Islet of Langerhans (tissue), 1 donor: ENCODE data around the gene NCOA4.
"Not testable (repeated sequence)": the region's sequence is repeated elsewhere in the genome, so short reads cannot be mapped to it uniquely, and the experiment has no call there.

Source experiments
- FAIRE-seq: peaks from one replicate; lab custom pipeline; 2011; peaks lifted over from hg19 to GRCh38; lab: Jason Lieb, UNC

The NCOA4 gene

DNA sequence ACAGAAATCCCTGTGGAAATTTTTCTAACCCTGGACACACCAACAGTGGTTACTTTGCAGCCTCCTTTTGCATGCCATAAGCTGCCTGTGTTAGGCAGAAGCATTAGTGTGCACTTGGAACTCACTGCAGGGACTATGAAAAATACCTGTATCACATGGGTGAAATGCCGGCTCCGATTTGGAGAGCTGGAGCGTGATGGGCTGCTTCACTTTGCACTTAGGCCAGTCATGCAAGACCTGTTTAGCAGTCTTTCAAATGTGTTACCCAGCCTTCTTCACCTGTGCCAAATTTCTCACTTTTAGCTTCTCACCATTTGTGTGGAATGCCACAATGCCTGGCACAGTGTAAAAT, 11.3 kb downstream of the NCOA4 start:
- no peak for FAIRE-seq

GRCh38 chr10:46018453-46019176, 11.8 kb downstream of the NCOA4 start:
- FAIRE-seq: no peak

DNA sequence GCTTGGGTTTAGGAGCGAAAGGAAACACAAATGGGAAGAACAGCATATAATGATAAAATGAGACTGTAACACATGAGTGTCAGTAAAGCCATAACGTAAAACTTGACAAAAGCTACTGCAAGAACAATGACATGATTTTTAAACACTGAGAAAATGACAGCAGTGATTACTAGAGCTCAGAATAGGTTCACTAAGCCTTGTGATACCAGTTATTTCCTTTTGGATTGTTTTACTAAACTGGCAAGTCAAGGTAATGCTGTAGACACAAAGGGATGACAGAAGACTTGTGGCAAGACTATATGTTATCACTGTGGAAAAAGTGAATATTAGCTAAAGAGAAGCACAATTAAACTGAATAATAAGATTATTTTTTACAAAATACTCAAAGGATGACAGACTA, 12.7 kb downstream of the NCOA4 start:
- no peak for FAIRE-seq

GRCh38 chr10:46016811-46017210, 13.6 kb downstream of the NCOA4 start:
- no peak for FAIRE-seq

DNA sequence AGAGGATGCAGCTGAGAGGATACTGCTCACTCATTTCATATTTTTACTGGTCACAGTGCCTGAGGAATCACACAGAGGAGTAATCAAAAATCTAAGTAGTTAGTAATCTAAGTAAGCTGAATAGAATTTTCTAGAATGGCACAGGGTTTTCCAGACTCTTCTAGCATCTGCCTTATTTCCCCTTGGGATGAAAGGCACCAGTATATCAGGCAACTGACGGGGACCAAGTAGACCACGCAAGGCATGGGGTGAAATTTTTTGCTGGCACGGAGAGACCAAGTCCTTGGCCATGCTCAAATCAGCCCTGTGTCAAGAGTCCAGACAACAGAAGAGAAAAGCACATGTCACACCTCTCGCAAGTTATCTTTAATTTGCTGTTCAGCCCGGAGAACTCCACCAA, 14.2 kb downstream of the NCOA4 start:
- FAIRE-seq: no peak

GRCh38 chr10:46014683-46015405, 15.6 kb downstream of the NCOA4 start:
- FAIRE-seq: no peak

DNA sequence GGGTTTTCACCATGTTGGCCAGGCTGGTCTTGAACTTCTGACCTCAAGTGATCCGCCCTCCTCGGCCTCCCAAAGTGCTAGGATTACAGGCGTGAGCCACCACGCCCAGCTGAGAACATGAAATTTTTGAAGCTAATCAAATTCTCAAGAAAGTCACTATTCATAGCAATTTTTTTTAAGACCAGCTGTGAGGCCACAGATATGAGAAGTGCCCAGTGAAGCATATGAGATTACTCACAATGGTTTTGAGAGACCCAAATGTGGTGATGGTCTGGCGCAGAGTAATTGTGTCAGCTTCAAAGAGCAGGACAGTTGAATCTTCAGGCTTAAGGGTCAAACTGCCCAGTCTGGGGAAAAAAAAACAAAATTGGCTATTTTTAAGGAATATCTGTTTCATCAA, 16.2 kb downstream of the NCOA4 start:
- no peak for FAIRE-seq

GRCh38 chr10:46012746-46013145, 17.7 kb downstream of the NCOA4 start:
- no peak for FAIRE-seq

DNA sequence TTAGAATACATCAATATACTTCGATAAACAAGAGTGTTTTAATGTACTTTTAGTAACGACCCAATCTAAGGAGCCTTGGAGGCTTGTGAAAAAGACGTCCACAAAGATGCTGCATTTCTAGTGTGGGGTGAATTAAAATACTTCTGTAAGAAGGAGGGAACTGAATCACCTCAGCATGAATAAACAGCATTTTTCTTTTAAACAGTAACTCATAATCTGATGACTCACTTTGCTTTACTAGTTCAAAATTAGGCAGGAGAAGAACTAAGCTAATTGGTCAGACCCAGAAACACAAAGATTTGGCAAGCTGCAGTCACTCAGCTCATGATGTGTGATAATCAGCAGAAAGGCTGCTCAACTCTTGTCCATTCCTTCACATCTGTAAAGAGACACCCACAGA, 24.2 kb downstream of the NCOA4 start:
- FAIRE-seq: no peak

GRCh38 chr10:46005383-46005782, 25.0 kb downstream of the NCOA4 start:
- FAIRE-seq: no peak

DNA sequence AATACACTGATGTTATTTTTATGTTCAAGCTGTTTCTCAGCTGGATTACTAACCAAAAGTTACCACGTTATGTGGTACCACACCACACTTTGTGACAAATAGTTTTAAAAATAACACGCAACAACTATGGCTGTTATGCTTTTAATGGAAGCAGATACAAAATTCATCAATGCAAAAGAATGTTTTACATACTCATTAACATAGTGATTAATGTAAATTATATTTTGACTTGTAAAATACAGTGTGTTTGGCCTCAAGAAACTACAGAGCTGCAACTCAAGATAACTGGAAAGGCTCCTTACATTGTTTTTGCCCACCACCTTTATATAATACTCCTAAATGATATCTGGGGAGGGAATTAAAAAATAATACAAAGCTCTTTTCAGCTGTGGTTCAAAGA, 25.5 kb downstream of the NCOA4 start:
- no peak for FAIRE-seq

DNA sequence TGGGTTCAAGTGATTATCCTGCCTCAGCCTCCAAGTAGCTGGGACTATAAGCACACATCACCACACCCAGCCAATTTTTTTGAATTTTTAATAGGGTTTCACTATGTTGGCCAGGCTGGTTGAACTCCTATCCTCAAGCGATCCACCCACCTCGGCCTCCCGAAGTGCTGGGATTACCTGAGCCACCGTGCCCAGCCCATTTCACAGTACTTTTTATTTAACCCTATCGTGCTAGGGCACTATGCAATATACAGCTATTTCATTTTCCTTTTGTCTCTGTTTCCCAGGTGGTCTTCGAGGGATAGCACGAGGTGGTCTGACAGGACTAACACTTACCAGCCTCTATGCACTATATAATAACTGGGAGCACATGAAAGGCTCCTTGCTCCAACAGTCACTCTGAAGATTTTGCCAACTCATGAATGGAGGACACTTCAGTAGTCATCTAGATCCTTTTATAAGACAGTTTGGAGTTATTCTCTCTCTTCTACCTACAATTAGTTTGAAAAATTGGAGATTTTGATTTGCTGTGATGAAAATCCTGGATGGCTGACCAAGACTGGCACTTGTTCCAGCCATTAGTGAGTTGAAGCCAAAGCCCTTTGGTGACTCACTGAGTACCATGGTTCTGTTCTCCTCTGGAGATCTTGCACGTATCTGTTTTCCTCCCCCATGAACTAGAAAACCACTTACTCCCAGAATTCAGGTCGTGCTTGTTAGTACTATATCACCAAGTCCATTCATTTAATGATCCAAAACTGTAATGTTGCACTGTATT, 27.3 kb downstream of the NCOA4 start:
- FAIRE-seq: no peak

DNA sequence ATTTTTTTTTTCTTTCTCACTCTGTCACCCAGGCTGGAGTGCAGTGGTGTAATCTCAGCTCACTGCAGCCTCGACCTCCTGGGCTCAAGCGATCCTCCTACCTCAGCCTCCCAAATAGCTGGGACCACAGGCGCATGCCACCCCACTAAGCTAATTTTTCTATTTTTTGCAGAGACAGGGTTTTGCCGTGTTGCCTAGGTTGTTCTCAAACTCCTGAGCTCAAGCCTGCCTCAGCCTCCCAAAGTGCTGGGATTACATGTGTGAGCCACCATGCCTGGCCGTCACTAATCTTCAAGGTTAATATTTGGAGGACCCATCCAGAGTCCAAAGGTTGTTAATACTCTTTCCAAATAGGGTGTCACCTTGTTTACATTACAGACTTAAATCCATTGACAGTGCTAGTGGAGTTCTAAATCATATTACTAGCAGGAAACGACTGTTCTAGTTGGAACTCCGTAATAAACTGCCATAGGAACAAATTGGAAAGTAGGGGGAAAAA, 28.2 kb downstream of the NCOA4 start:
- FAIRE-seq: not testable (repeated sequence)

- no peak for FAIRE-seq
These were observed 29.2 kb downstream of the NCOA4 start for GRCh38 chr10:46001187-46001756.

- no peak for FAIRE-seq
These were observed 29.9 kb downstream of the NCOA4 start for GRCh38 chr10:46000538-46000937.

DNA sequence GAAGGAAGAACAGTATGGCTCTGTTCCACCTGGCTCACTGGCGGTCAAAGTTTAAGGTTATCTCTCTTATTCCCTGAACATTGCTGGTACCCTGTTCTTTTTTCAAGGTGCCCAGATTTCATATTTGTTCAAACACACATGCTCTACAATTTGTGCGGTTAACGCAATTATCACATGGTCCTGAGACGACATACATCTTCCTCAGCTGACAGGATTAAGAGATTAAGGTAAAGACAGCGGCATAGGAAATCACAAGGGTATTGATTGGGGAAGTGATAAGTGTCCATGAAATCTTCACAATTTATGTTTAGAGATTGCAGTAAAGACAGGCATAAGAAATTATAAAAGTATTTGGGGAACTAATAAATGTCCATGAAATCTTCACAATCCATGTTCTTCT, 30.5 kb downstream of the NCOA4 start:
- FAIRE-seq: not testable (repeated sequence)

GRCh38 chr10:45997994-45998763, 32.2 kb downstream of the NCOA4 start:
- no peak for FAIRE-seq

- FAIRE-seq: no peak
These were observed 32.9 kb downstream of the NCOA4 start for GRCh38 chr10:45997557-45997956.

GRCh38 chr10:45985590-45985989, 44.8 kb downstream of the NCOA4 start:
- not testable (repeated sequence) for FAIRE-seq

DNA sequence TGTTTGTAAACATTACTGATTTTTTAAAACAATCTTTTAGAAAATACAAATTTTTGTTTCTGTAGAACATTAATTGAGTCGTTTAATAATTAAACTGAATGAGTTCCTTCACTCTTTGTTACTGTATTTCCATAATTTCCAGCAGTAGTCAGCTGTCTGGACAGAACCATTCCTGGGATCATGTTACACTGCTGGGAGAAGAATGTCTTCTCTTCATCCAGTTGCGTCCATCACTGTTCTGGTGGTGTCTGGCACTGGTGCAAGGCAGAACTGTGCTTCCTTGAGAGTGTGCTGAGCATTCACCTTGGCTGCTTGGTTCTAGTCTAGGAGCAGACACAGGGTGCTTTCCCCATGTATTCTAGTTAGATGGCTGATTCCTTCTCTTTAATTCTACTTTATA, 46.0 kb downstream of the NCOA4 start:
- not testable (repeated sequence) for FAIRE-seq

DNA sequence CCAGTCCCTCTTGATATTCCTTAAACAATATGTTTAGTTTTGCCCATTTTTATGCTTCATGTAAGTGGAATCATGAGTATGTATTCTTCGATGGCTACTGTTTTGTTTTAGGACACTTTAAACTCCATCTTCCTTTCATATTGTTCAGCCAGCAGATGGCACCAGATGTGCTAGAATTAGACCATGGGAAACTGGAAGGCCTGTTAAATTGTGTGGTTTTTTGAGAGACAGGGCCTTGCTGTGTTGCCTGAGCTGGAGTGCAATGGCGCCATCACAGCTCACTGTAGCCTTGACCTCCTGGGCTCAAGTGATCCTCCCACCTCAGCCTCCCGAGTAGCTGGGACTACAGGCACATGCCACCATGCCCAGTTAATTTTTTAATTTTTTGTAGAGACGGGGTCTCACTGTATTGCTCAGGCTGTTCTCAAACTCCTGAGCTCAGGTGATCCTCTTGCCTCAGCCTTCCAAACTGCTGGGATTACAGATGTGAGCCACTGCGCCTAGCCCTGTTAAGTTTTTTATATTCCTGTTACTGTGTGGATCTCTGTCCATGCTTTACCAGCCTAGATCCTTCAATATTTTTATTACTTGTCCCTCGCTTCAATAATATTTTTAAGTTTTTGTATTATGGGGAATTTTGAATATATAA, 46.8 kb downstream of the NCOA4 start:
- not testable (repeated sequence) for FAIRE-seq
